Trophoblast cell (in vitro differentiated cells and primary cell): ENCODE measurements around the gene PMP22.
A peak's percentile ranks its signal among the peaks of the same experiment; 100 is the strongest.

Experiments
- DNase-seq, 2 donors: peaks; one replicate each; pipeline ENCODE4 v3.0.0-alpha.2; 2016
- H2AFZ ChIP-seq: 2 replicates; pipeline ENCODE4 v1.6.1; 2013; ENCODE audit warnings: low read length, moderate library complexity, mild to moderate bottlenecking; ENCODE audit not compliant: insufficient read depth, poor library complexity
- H2AK5ac ChIP-seq: 2 replicates; pipeline ENCODE4 v1.6.1; 2013; ENCODE audit warnings: mild to moderate bottlenecking, low read length
- H2BK120ac ChIP-seq: 2 replicates; pipeline ENCODE4 v1.6.1; 2013; ENCODE audit warnings: low read length, mild to moderate bottlenecking, moderate library complexity; ENCODE audit not compliant: insufficient read depth, poor library complexity
- H2BK12ac ChIP-seq: 2 replicates; pipeline ENCODE4 v1.6.1; 2013; ENCODE audit warnings: mild to moderate bottlenecking, low read length, moderate library complexity
- H2BK5ac ChIP-seq: 2 replicates; pipeline ENCODE4 v1.6.1; 2013; ENCODE audit warnings: low read length, low read depth, moderate library complexity, mild to moderate bottlenecking; ENCODE audit not compliant: poor library complexity
- H3K14ac ChIP-seq: 2 replicates; pipeline ENCODE4 v1.6.1; 2013; ENCODE audit warnings: mild to moderate bottlenecking, low read length
- H3K18ac ChIP-seq: 2 replicates; pipeline ENCODE4 v1.6.1; 2013; ENCODE audit warnings: mild to moderate bottlenecking, low read length
- H3K23ac ChIP-seq: 2 replicates; pipeline ENCODE4 v1.6.1; 2013; ENCODE audit warnings: low read length
- H3K27ac ChIP-seq: 2 replicates; pipeline ENCODE4 v1.5.1; 2013; ENCODE audit warnings: low read depth, mild to moderate bottlenecking, inconsistent platforms, low read length, moderate library complexity
- H3K27me3 ChIP-seq: 2 replicates; pipeline ENCODE4 v1.6.1; 2013; ENCODE audit warnings: inconsistent platforms, mild to moderate bottlenecking, low read length, moderate library complexity; ENCODE audit not compliant: insufficient read depth
- H3K36me3 ChIP-seq, 2 experiments: 1 replicate in 1 of 2; 2 replicates in 1 of 2; pipeline ENCODE4 v1.6.1; 2013; ENCODE audit warnings: low read length in 2 of 2, mild to moderate bottlenecking in 2 of 2, moderate library complexity in 1 of 2; ENCODE audit not compliant: insufficient read depth in 2 of 2, control insufficient read depth in 1 of 2
- H3K4ac ChIP-seq: 2 replicates; pipeline ENCODE4 v1.6.1; 2013; ENCODE audit warnings: low read depth, mild to moderate bottlenecking, low read length, moderate library complexity
- H3K4me1 ChIP-seq, 2 experiments: 1 replicate in 1 of 2; 2 replicates in 1 of 2; pipeline ENCODE4 v1.6.1; 2013; ENCODE audit warnings: low read length in 2 of 2, mild to moderate bottlenecking in 2 of 2, moderate library complexity in 1 of 2; ENCODE audit not compliant: insufficient read depth in 2 of 2, control insufficient read depth in 1 of 2
- H3K4me2 ChIP-seq: 2 replicates; pipeline ENCODE4 v1.6.1; 2013; ENCODE audit warnings: inconsistent platforms, mild to moderate bottlenecking, low read length, moderate library complexity
- H3K4me3 ChIP-seq: 2 replicates; pipeline ENCODE4 v1.5.1; 2013; ENCODE audit warnings: mild to moderate bottlenecking, low read depth, low read length, inconsistent platforms
- H3K79me1 ChIP-seq: one replicate; pipeline ENCODE4 v1.6.1; 2013; ENCODE audit warnings: low read length
- H3K79me2 ChIP-seq: 2 replicates; pipeline ENCODE4 v1.6.1; 2013; ENCODE audit warnings: low read length, mild to moderate bottlenecking; ENCODE audit not compliant: control insufficient read depth, insufficient read depth, poor library complexity
- H3K9ac ChIP-seq: 2 replicates; pipeline ENCODE4 v1.6.1; 2013; ENCODE audit warnings: mild to moderate bottlenecking, low read length
- H3K9me3 ChIP-seq: 2 replicates; pipeline ENCODE4 v1.6.1; 2013; ENCODE audit warnings: low read depth, mild to moderate bottlenecking, control low read depth, inconsistent platforms, low read length; ENCODE audit not compliant: insufficient read depth
- H4K12ac ChIP-seq: 2 replicates; pipeline ENCODE4 v1.6.1; 2013; ENCODE audit warnings: low read depth, mild to moderate bottlenecking, low read length, moderate library complexity
- H4K8ac ChIP-seq: 2 replicates; pipeline ENCODE4 v1.6.1; 2013; ENCODE audit warnings: low read depth, mild to moderate bottlenecking, low read length, moderate library complexity
- H4K91ac ChIP-seq: one replicate; pipeline ENCODE4 v1.6.1; 2013; ENCODE audit warnings: low read depth, mild to moderate bottlenecking, low read length, moderate library complexity
- WGBS: extraction: QIAGEN DNeasy Blood & Tissue Kit; methylation state at CpG from one replicate; pipeline ENCODE4 v1.1.7; 2013; ENCODE audit warnings: missing lambda C conversion rate; ENCODE audit not compliant: insufficient read length, insufficient coverage; ENCODE audit errors: extremely low coverage; 5-methylcytosine and 5-hydroxymethylcytosine counted together

PMP22 gene

GRCh38 chr17:15256689-15257088 lies 8.4 kb downstream of the PMP22 start:
- no peak overlapping the region for H3K4me3 ChIP-seq

GRCh38 chr17:15255713-15256454 lies 9.2 kb downstream of the PMP22 start:
- H3K4me3 ChIP-seq, result no peak overlapping the region
- H2AFZ ChIP-seq, result no peak overlapping the region
- no peak overlapping the region for H2BK120ac ChIP-seq
- H3K4ac ChIP-seq, result no peak overlapping the region
- H3K27me3 ChIP-seq, result no peaks in the 10 kb centered on the region
- no peak overlapping the region for H2BK12ac ChIP-seq
- H3K18ac ChIP-seq, result no peak overlapping the region
- peaks cover 0 to 1% of the 10 kb centered on the region in 2 experiments for H3K4me1 ChIP-seq
- H2AK5ac ChIP-seq, result no peak overlapping the region
- H3K9me3 ChIP-seq, result no peaks in the 10 kb centered on the region
- no peak overlapping the region for H2BK5ac ChIP-seq
- no peak overlapping the region for H3K9ac ChIP-seq
- peaks cover 3% of the 10 kb centered on the region for H3K79me2 ChIP-seq
- no peak overlapping the region for H3K14ac ChIP-seq
- H4K12ac ChIP-seq, result no peak overlapping the region
- no peak overlapping the region for H4K91ac ChIP-seq
- H4K8ac ChIP-seq, result no peak overlapping the region
- H3K4me2 ChIP-seq, result no peak overlapping the region
- H3K36me3 ChIP-seq, result peaks cover 12 to 28% of the 10 kb centered on the region in 2 experiments
- DNase-seq, result peak; percentile 67 to 72
- H3K27ac ChIP-seq, result no peak overlapping the region
- H3K79me1 ChIP-seq, result peaks cover 4% of the 10 kb centered on the region
- no CpG with 5 or more reads among the region's 13 CpGs for WGBS
- H3K23ac ChIP-seq, result no peak overlapping the region

More at GRCh38 chr17:15256689-15257088, 8.4 kb downstream of the PMP22 start:
- H3K18ac ChIP-seq, result no peak overlapping the region
- H3K4me1 ChIP-seq, result peaks cover 0 to 6% of the 10 kb centered on the region in 2 experiments
- no peak overlapping the region for H2BK5ac ChIP-seq
- no peaks in the 10 kb centered on the region for H3K9me3 ChIP-seq
- no peak overlapping the region for H2AK5ac ChIP-seq
- H4K91ac ChIP-seq, result no peak overlapping the region
- H2AFZ ChIP-seq, result no peak overlapping the region
- no peak overlapping the region for H3K23ac ChIP-seq
- peaks cover 12 to 25% of the 10 kb centered on the region in 2 experiments for H3K36me3 ChIP-seq
- no peak overlapping the region for H4K8ac ChIP-seq
- H3K27ac ChIP-seq, result no peak overlapping the region
- H2BK12ac ChIP-seq, result no peak overlapping the region
- H3K27me3 ChIP-seq, result no peaks in the 10 kb centered on the region
- DNase-seq, result no peak
- H3K79me1 ChIP-seq, result peaks cover 11% of the 10 kb centered on the region
- H3K4ac ChIP-seq, result no peak overlapping the region
- H3K9ac ChIP-seq, result no peak overlapping the region
- WGBS, result no CpG with 5 or more reads among the region's 7 CpGs
- no peak overlapping the region for H3K4me2 ChIP-seq
- no peak overlapping the region for H4K12ac ChIP-seq
- H3K79me2 ChIP-seq, result peaks cover 7% of the 10 kb centered on the region
- H3K14ac ChIP-seq, result no peak overlapping the region
- no peak overlapping the region for H2BK120ac ChIP-seq

GRCh38 chr17:15250135-15250860 lies 14.8 kb downstream of the PMP22 start:
- H2BK5ac ChIP-seq, result no peak overlapping the region
- no peak overlapping the region for H3K4me3 ChIP-seq
- no peak overlapping the region for H3K4ac ChIP-seq
- no peak overlapping the region for H2BK120ac ChIP-seq
- H2AFZ ChIP-seq, result no peak overlapping the region
- H3K79me2 ChIP-seq, result no peaks in the 10 kb centered on the region
- no peak overlapping the region for H2BK12ac ChIP-seq
- H3K9ac ChIP-seq, result no peak overlapping the region
- H4K12ac ChIP-seq, result no peak overlapping the region
- H3K27ac ChIP-seq, result no peak overlapping the region
- H3K4me1 ChIP-seq, result no peaks in the 10 kb centered on the region
- no peak overlapping the region for H3K14ac ChIP-seq
- no peak overlapping the region for H2AK5ac ChIP-seq
- no peaks in the 10 kb centered on the region for H3K27me3 ChIP-seq
- no peak overlapping the region for H3K18ac ChIP-seq
- no peaks in the 10 kb centered on the region for H3K79me1 ChIP-seq
- no peak overlapping the region for H3K4me2 ChIP-seq
- peaks cover 3 to 19% of the 10 kb centered on the region in 2 experiments for H3K36me3 ChIP-seq
- H3K9me3 ChIP-seq, result no peaks in the 10 kb centered on the region
- peak in 1 of 2 donors; percentile 41 for DNase-seq
- H4K91ac ChIP-seq, result no peak overlapping the region
- no peak overlapping the region for H4K8ac ChIP-seq
- H3K23ac ChIP-seq, result no peak overlapping the region
- no CpG with 5 or more reads among the region's 11 CpGs for WGBS

GRCh38 chr17:15249487-15249886 lies 15.6 kb downstream of the PMP22 start:
- H3K9me3 ChIP-seq, result no peaks in the 10 kb centered on the region
- H2BK12ac ChIP-seq, result no peak overlapping the region
- no peak overlapping the region for H2BK120ac ChIP-seq
- H3K18ac ChIP-seq, result no peak overlapping the region
- H3K14ac ChIP-seq, result no peak overlapping the region
- H3K79me2 ChIP-seq, result no peaks in the 10 kb centered on the region
- H2BK5ac ChIP-seq, result no peak overlapping the region
- no peak for DNase-seq
- no peak overlapping the region for H4K8ac ChIP-seq
- no CpG with 5 or more reads among the region's 5 CpGs for WGBS
- peaks cover 5 to 21% of the 10 kb centered on the region in 2 experiments for H3K36me3 ChIP-seq
- no peak overlapping the region for H3K23ac ChIP-seq
- H3K4me1 ChIP-seq, result peaks cover 0 to 4% of the 10 kb centered on the region in 2 experiments
- H3K4me3 ChIP-seq, result no peak overlapping the region
- H2AK5ac ChIP-seq, result no peak overlapping the region
- H3K27ac ChIP-seq, result no peak overlapping the region
- H3K79me1 ChIP-seq, result no peaks in the 10 kb centered on the region
- H4K91ac ChIP-seq, result no peak overlapping the region
- H3K4ac ChIP-seq, result no peak overlapping the region
- H2AFZ ChIP-seq, result no peak overlapping the region
- no peak overlapping the region for H3K9ac ChIP-seq
- H4K12ac ChIP-seq, result no peak overlapping the region
- H3K27me3 ChIP-seq, result no peaks in the 10 kb centered on the region
- no peak overlapping the region for H3K4me2 ChIP-seq
